CD14-positive monocyte (primary cell): ENCODE data around the gene RSPH4A. TPM values are rescaled to one million over a fixed set of nuclear protein-coding genes. Genes with fewer than 3 reads are reported as not detected.

Experiments
- DNase-seq, 3 donors: peaks; one replicate each; pipeline ENCODE4 v3.0.0-alpha.2; 2011 to 2022
- H2AFZ ChIP-seq: 2 replicates; pipeline ENCODE4 v1.6.0; 2012; ENCODE audit warnings: mild to moderate bottlenecking, low read depth, low read length, inconsistent platforms; ENCODE audit not compliant: insufficient read depth, poor library complexity, severe bottlenecking
- H3K27ac ChIP-seq, 2 donors: 1 replicate in 1 of 2; 2 replicates in 1 of 2; pipeline ENCODE4 v1.5.1; 2012 to 2013; ENCODE audit warnings: low read length in 2 of 2, control low read depth in 1 of 2, inconsistent platforms in 1 of 2, low read depth in 1 of 2, mild to moderate bottlenecking in 1 of 2
- H3K27me3 ChIP-seq, 2 donors: one replicate each; pipeline versions ENCODE4 v1.6.0 to v1.6.1; 2011 to 2013; ENCODE audit warnings: low read length in 2 of 2; ENCODE audit not compliant: control insufficient read depth in 2 of 2, insufficient read depth in 2 of 2
- H3K36me3 ChIP-seq, 2 donors: replicated peaks in 1 of 2; 1 replicate in 1 of 2; 2 replicates in 1 of 2; pipeline versions ENCODE4 v1.5.1 to v1.6.1; 2012 to 2013; ENCODE audit warnings: low read length in 2 of 2, control low read depth in 1 of 2, inconsistent platforms in 1 of 2, mild to moderate bottlenecking in 1 of 2; ENCODE audit not compliant: insufficient read depth in 2 of 2, control insufficient read depth in 1 of 2
- H3K4me1 ChIP-seq, 2 donors: 1 replicate in 1 of 2; 2 replicates in 1 of 2; pipeline versions ENCODE4 v1.5.1 to v1.6.1; 2012 to 2013; ENCODE audit warnings: low read length in 2 of 2, control low read depth in 1 of 2, inconsistent platforms in 1 of 2, mild to moderate bottlenecking in 1 of 2, moderate library complexity in 1 of 2; ENCODE audit not compliant: insufficient read depth in 2 of 2, control insufficient read depth in 1 of 2
- H3K4me2 ChIP-seq: replicated peaks from 2 replicates; pipeline ENCODE3; 2012; ENCODE audit warnings: low read length, moderate library complexity, mild to moderate bottlenecking; ENCODE audit not compliant: poor library complexity, severe bottlenecking; ENCODE audit errors: extremely low read depth
- H3K4me3 ChIP-seq, 3 experiments: fragments of 200-600 bp in 1 of 3; sonication (generic) in 1 of 3; replicated peaks in 1 of 3; 1 replicate in 2 of 3; 2 replicates in 1 of 3; pipeline ENCODE4 v1.5.1; 2011 to 2013; ENCODE audit warnings: low read length in 3 of 3, mild to moderate bottlenecking in 3 of 3, control low read depth in 2 of 3, low read depth in 2 of 3, inconsistent platforms in 1 of 3, moderate library complexity in 1 of 3
- H3K79me2 ChIP-seq: 2 replicates; pipeline ENCODE4 v1.6.0; 2012; ENCODE audit warnings: mild to moderate bottlenecking, control low read depth, inconsistent platforms, low read length, moderate library complexity; ENCODE audit not compliant: insufficient read depth
- H3K9ac ChIP-seq: 2 replicates; pipeline ENCODE4 v1.6.0; 2017; ENCODE audit warnings: low read length, mild to moderate bottlenecking; ENCODE audit not compliant: insufficient read depth, poor library complexity, severe bottlenecking
- H3K9me3 ChIP-seq, 2 donors: replicated peaks in 1 of 2; 1 replicate in 1 of 2; 2 replicates in 1 of 2; pipeline versions ENCODE4 v1.5.1 to v1.6.1; 2012 to 2013; ENCODE audit warnings: low read length in 2 of 2, control low read depth in 1 of 2; ENCODE audit not compliant: control insufficient read depth in 1 of 2, insufficient read depth in 1 of 2
- H4K20me1 ChIP-seq: 2 replicates; pipeline ENCODE4 v1.6.0; 2012; ENCODE audit warnings: mild to moderate bottlenecking, low read length, control low read depth, moderate library complexity; ENCODE audit not compliant: insufficient read depth
- H3K27ac Mint-ChIP-seq, 7 donors: one replicate each; pipeline ENCODE4 v1.8.0; 2020; ENCODE audit warnings: mild to moderate bottlenecking in 7 of 7, mixed read lengths in 7 of 7, moderate library complexity in 6 of 7, inconsistent platforms in 2 of 7
- H3K27me3 Mint-ChIP-seq, 3 donors: one replicate each; pipeline ENCODE4 v1.8.0; 2021 to 2022; ENCODE audit warnings: low read depth in 3 of 3, mild to moderate bottlenecking in 3 of 3, mixed read lengths in 3 of 3, moderate library complexity in 3 of 3, inconsistent platforms in 1 of 3
- H3K36me3 Mint-ChIP-seq, 2 donors: one replicate each; pipeline ENCODE4 v1.8.0; 2020; ENCODE audit warnings: mixed read lengths in 2 of 2, inconsistent platforms in 1 of 2, mild to moderate bottlenecking in 1 of 2
- H3K4me1 Mint-ChIP-seq: one replicate; pipeline ENCODE4 v1.8.0; 2020; ENCODE audit warnings: mild to moderate bottlenecking, mixed read lengths
- H3K4me3 Mint-ChIP-seq, 2 donors: one replicate each; pipeline ENCODE4 v1.8.0; 2020; ENCODE audit warnings: mild to moderate bottlenecking in 2 of 2, mixed read lengths in 2 of 2, moderate library complexity in 1 of 2
- H3K9me3 Mint-ChIP-seq, 7 donors: one replicate each; pipeline ENCODE4 v1.8.0; 2020 to 2022; ENCODE audit warnings: mixed read lengths in 7 of 7, mild to moderate bottlenecking in 6 of 7, moderate library complexity in 6 of 7, inconsistent platforms in 2 of 7
- whole genome bisulfite sequencing: methylation state at CpG from one replicate; pipeline ENCODE4 v1.1.5; 2013; ENCODE audit warnings: missing lambda C conversion rate; ENCODE audit not compliant: insufficient coverage; 5-methylcytosine and 5-hydroxymethylcytosine counted together
- intact Hi-C, 2 donors: fragments of 100-400 bp; cut with micrococcal nuclease; formaldehyde crosslinking; loops; one replicate each; pipeline versions ENCODE4 v1.15.0 to v1.15.1; 2023
- polyA plus RNA-seq, 3 donors: library from polyadenylated mRNA; depleted of rRNA in 1 of 3; unstranded in 2 of 3; stranded (reverse) in 1 of 3; fragments of 300-500 nt in 2 of 3; fragments of >200 nt in 1 of 3; fragmentation: Illumina TruSeq in 2 of 3; gene quantifications; 1 replicate in 2 of 3; 2 replicates in 1 of 3; pipeline ENCODE4 v1.2.3, GENCODE V29; 2012 to 2021
- TF ChIP-seq, protein P1 (sequence below): fragments of 200-600 bp; IDR thresholded peaks from one replicate; pipeline ENCODE4 v1.8.0; 2022; ENCODE audit warnings: antibody characterized with exemption, mild to moderate bottlenecking

Gene RSPH4A
- polyA plus RNA-seq, 3 donors = 0.15 TPM; not detected in 2

DNA sequence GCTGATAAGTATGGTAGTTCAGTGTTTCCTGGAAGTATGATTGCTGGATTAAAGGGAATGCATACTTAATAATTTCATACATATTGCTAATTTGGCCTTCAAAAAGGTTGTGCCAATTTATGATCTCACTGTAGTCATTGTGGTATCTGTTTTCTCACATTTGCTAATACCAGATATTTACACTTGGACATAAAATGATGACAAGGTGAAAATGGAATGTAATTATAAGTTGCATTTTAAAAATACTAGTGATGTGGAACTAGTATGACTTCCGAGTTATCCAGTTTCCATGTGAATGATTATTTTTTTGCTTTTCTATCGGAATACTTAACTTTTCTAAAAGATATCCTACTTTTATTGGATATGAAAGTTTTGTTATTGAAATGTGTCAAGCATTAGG, 29.5 kb upstream of the RSPH4A start:
- Histone ChIP-seq H3K27me3 (no peaks in the 10 kb centered on the region), H4K20me1 (no peaks in the 10 kb centered on the region), H3K4me1 (no peaks in the 10 kb centered on the region), H3K4me2 (no peak overlapping the region), H3K27ac (no peak overlapping the region), H3K4me3 (no peak overlapping the region), H3K79me2 (no peaks in the 10 kb centered on the region), H3K9ac (no peak overlapping the region), H3K9me3 (no peaks in the 10 kb centered on the region), H2AFZ (no peak overlapping the region), H3K36me3 (peaks cover 75 to 86% of the 10 kb centered on the region in 2 donors)
- intact Hi-C loops = no loop called here
- H3K9me3 Mint-ChIP-seq = peaks cover 0 to 3% (median 0%) of the 10 kb centered on the region in 7 donors
- TF ChIP-seq, protein P1, sequence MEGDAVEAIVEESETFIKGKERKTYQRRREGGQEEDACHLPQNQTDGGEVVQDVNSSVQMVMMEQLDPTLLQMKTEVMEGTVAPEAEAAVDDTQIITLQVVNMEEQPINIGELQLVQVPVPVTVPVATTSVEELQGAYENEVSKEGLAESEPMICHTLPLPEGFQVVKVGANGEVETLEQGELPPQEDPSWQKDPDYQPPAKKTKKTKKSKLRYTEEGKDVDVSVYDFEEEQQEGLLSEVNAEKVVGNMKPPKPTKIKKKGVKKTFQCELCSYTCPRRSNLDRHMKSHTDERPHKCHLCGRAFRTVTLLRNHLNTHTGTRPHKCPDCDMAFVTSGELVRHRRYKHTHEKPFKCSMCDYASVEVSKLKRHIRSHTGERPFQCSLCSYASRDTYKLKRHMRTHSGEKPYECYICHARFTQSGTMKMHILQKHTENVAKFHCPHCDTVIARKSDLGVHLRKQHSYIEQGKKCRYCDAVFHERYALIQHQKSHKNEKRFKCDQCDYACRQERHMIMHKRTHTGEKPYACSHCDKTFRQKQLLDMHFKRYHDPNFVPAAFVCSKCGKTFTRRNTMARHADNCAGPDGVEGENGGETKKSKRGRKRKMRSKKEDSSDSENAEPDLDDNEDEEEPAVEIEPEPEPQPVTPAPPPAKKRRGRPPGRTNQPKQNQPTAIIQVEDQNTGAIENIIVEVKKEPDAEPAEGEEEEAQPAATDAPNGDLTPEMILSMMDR = no peak
- WGBS = no CpG with 5 or more reads among the region's 2 CpGs
- no peaks in the 10 kb centered on the region for H3K4me1 Mint-ChIP-seq
- H3K27ac Mint-ChIP-seq = no peak overlapping the region
- no peak overlapping the region for H3K4me3 Mint-ChIP-seq
- peaks cover 0 to 2% (median 0%) of the 10 kb centered on the region in 3 donors for H3K27me3 Mint-ChIP-seq
- DNase-seq = no peak
- H3K36me3 Mint-ChIP-seq = peaks cover 70 to 80% of the 10 kb centered on the region in 2 donors

DNA sequence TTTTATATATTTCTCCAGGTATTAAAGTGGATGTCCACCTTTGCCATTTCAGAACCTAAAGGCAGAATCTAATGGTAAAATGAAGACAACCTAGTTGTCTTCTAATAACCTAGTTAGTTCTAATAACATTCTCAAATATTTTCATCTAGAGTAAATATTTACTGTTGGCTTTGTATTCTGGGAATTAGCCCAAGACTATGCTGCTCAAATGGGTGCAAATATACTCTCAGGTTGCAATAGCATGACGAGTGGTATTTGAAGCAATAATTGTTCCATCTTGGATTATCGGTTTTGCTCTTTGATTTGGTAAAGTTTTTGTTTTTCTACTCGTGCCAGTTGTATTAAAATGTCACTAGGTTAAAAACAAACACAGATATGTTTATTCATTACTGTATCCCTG, 21.0 kb upstream of the RSPH4A start:
- TF ChIP-seq, protein P1 = no peak
- no peak overlapping the region for H3K9ac ChIP-seq
- intact Hi-C loops = no loop called here
- no peak for DNase-seq
- H3K36me3 Mint-ChIP-seq = peaks cover 47 to 56% of the 10 kb centered on the region in 2 donors
- no peaks in the 10 kb centered on the region for H3K79me2 ChIP-seq
- no peak overlapping the region for H3K27ac ChIP-seq
- H4K20me1 ChIP-seq = no peaks in the 10 kb centered on the region
- no peak overlapping the region for H3K27ac Mint-ChIP-seq
- H3K4me3 Mint-ChIP-seq = no peak overlapping the region
- peaks cover 0 to 2% (median 0%) of the 10 kb centered on the region in 7 donors for H3K9me3 Mint-ChIP-seq
- peaks cover 0 to 2% (median 0%) of the 10 kb centered on the region in 3 donors for H3K27me3 Mint-ChIP-seq
- H3K4me2 ChIP-seq = no peak overlapping the region
- peaks cover 42 to 67% of the 10 kb centered on the region in 2 donors for H3K36me3 ChIP-seq
- no peak overlapping the region for H2AFZ ChIP-seq
- H3K4me1 ChIP-seq = no peaks in the 10 kb centered on the region
- no peak overlapping the region for H3K4me3 ChIP-seq
- no peaks in the 10 kb centered on the region for H3K4me1 Mint-ChIP-seq
- no CpG with 5 or more reads among the region's 3 CpGs for WGBS
- no peaks in the 10 kb centered on the region for H3K27me3 ChIP-seq
- no peaks in the 10 kb centered on the region for H3K9me3 ChIP-seq
